PC-3 (cell line): ENCODE measurements around the gene CRB1. TPM values are rescaled to one million over a fixed set of nuclear protein-coding genes. Genes with fewer than 3 reads are reported as not detected.
A peak's percentile ranks its signal among the peaks of the same experiment; 100 is the strongest.

Experiments used
- ATAC-seq: fragments of 200-7000 bp; cut with Tn5 transposase; 2 replicates; pipeline ENCODE4 v1.9.1; 2020; ENCODE audit warnings: mild to moderate bottlenecking, moderate library complexity
- BruUV-seq: library from RNA; stranded (reverse); fragments of 400-500 nt; replicated peaks from 2 replicates; lab custom pipeline; 2021; lab: Mats Ljungman, UMichigan
- CTCF ChIA-PET: fragments of 300-600 bp; sonication (Branson Sonifier 250); formaldehyde crosslinking; loops from one replicate; lab custom pipeline; 2022; ENCODE audit warnings: antibody characterized with exemption; lab: Charles Lee
- POLR2A ChIA-PET: fragments of 300-600 bp; sonication (Branson Sonifier 250); formaldehyde crosslinking; loops from one replicate; lab custom pipeline; 2022; ENCODE audit warnings: antibody characterized with exemption; ENCODE audit not compliant: unreplicated experiment; lab: Charles Lee
- DNase-seq: peaks from one replicate; pipeline ENCODE4 v3.0.0-alpha.2; 2015
- H2AFZ ChIP-seq: fragments of 300-600 bp; sonication (generic); 2 replicates; pipeline ENCODE4 v1.6.0; 2016; ENCODE audit warnings: antibody characterized with exemption, low read length
- H3F3A ChIP-seq: fragments of 300-600 bp; sonication (generic); one replicate; pipeline ENCODE4 v1.6.0; 2017; ENCODE audit warnings: antibody characterized with exemption, low read length, control low read depth, mild to moderate bottlenecking; ENCODE audit not compliant: unreplicated experiment
- H3K27ac ChIP-seq: fragments of 300-600 bp; sonication (generic); 2 replicates; pipeline ENCODE4 v1.5.1; 2016; ENCODE audit warnings: mild to moderate bottlenecking, low read length
- H3K27me3 ChIP-seq: fragments of 300-600 bp; sonication (generic); 2 replicates; pipeline ENCODE4 v1.6.1; 2016; ENCODE audit warnings: low read length, mixed read lengths
- H3K36me3 ChIP-seq: fragments of 300-600 bp; sonication (generic); 2 replicates; pipeline ENCODE4 v1.6.1; 2016; ENCODE audit warnings: low read depth, mixed run types, low read length, mixed read lengths
- H3K4me1 ChIP-seq: fragments of 300-600 bp; sonication (generic); 2 replicates; pipeline ENCODE4 v1.5.1; 2016; ENCODE audit warnings: low read length; ENCODE audit not compliant: insufficient read depth
- H3K4me2 ChIP-seq: fragments of 300-600 bp; sonication (generic); 2 replicates; pipeline ENCODE4 v1.6.0; 2016; ENCODE audit warnings: low read length
- H3K4me3 ChIP-seq: fragments of 300-600 bp; sonication (generic); 2 replicates; pipeline ENCODE4 v1.5.1; 2016; ENCODE audit warnings: mild to moderate bottlenecking, low read length, mixed read lengths
- H3K79me2 ChIP-seq: fragments of 300-600 bp; sonication (generic); 2 replicates; pipeline ENCODE4 v1.6.1; 2017; ENCODE audit warnings: low read length, mixed read lengths
- H3K9ac ChIP-seq: fragments of 300-600 bp; sonication (generic); 2 replicates; pipeline ENCODE4 v1.6.0; 2016; ENCODE audit warnings: mild to moderate bottlenecking, low read length
- H3K9me2 ChIP-seq: fragments of 300-600 bp; sonication (generic); replicated peaks from 2 replicates; pipeline ENCODE4 v1.6.1; 2016; ENCODE audit warnings: mixed run types, low read length, mixed read lengths
- H3K9me3 ChIP-seq: fragments of 300-600 bp; sonication (generic); 2 replicates; pipeline ENCODE4 v1.6.1; 2016; ENCODE audit warnings: low read length, mixed read lengths
- H4K20me1 ChIP-seq: fragments of 300-600 bp; sonication (generic); 2 replicates; pipeline ENCODE4 v1.6.1; 2016; ENCODE audit warnings: low read length, mixed read lengths
- EZH2 ChIP-seq: fragments of 300-600 bp; sonication (generic); IDR thresholded peaks from one replicate; pipeline ENCODE4 v1.6.1; 2017; ENCODE audit warnings: antibody characterized with exemption, mild to moderate bottlenecking, low read length; ENCODE audit not compliant: unreplicated experiment
- EZH2phosphoT487 ChIP-seq: fragments of 300-600 bp; sonication (generic); IDR thresholded peaks from 2 replicates; pipeline ENCODE4 v1.6.1; 2018; ENCODE audit warnings: mild to moderate bottlenecking, antibody characterized with exemption, low read length, borderline replicate concordance
- intact Hi-C: fragments of 100-400 bp; cut with micrococcal nuclease; formaldehyde crosslinking; loops from 2 replicates; pipeline ENCODE4 v1.9.0; 2023
- total RNA-seq: library from RNA; depleted of rRNA; stranded (reverse); fragments of >200 nt; gene quantifications from 2 replicates; pipeline ENCODE4 v1.2.3, GENCODE V29; 2014
- TF ChIP-seq, protein P1 (sequence below): fragments of 300-600 bp; sonication (generic); conservative IDR thresholded peaks from 2 replicates; pipeline ENCODE4 v1.5.1; 2017; ENCODE audit warnings: antibody characterized with exemption, low read depth, mild to moderate bottlenecking, low read length

The CRB1 gene
- total RNA-seq, 1 experiment from 2014 or later = 0.07 TPM

DNA sequence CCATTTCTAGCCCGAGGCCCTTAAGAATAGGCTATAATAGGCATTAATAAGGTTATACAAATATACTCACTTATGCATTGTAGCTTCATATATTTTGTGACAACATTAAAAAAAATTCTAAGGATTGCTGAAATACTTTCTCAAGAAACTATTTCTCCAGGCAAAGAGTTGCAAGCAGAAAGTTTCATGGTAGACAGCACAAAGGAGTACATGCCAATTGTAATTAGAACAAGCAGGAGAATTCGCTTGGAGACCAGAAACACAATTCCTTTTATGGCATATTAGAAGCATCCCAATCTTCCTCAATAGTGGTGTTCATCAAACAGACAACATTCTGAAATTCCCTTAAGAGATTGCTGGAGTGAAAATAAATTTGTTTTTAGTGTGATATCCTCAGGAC, 122.8 kb downstream of the CRB1 start:
- ATAC-seq = no peak
- TF ChIP-seq EZH2phosphoT487 = no peak
- TF ChIP-seq, protein P1, sequence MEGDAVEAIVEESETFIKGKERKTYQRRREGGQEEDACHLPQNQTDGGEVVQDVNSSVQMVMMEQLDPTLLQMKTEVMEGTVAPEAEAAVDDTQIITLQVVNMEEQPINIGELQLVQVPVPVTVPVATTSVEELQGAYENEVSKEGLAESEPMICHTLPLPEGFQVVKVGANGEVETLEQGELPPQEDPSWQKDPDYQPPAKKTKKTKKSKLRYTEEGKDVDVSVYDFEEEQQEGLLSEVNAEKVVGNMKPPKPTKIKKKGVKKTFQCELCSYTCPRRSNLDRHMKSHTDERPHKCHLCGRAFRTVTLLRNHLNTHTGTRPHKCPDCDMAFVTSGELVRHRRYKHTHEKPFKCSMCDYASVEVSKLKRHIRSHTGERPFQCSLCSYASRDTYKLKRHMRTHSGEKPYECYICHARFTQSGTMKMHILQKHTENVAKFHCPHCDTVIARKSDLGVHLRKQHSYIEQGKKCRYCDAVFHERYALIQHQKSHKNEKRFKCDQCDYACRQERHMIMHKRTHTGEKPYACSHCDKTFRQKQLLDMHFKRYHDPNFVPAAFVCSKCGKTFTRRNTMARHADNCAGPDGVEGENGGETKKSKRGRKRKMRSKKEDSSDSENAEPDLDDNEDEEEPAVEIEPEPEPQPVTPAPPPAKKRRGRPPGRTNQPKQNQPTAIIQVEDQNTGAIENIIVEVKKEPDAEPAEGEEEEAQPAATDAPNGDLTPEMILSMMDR = no peak
- no peak for TF ChIP-seq EZH2
- Histone ChIP-seq H3K79me2 (no peaks in the 10 kb centered on the region), H2AFZ (no peak overlapping the region), H3K36me3 (no peaks in the 10 kb centered on the region), H3K27me3 (peaks cover 5% of the 10 kb centered on the region; the same call in 1 of the 2 replicates), H3K4me1 (no peaks in the 10 kb centered on the region), H3K27ac (no peak overlapping the region), H3K9me3 (no peaks in the 10 kb centered on the region), H3K4me3 (no peak overlapping the region), H3K9ac (no peak overlapping the region), H3K9me2 (no peaks in the 10 kb centered on the region), H4K20me1 (no peaks in the 10 kb centered on the region), H3K4me2 (no peak overlapping the region), H3F3A (no peaks in the 10 kb centered on the region)
- POLR2A ChIA-PET = no interaction called here
- intact Hi-C loops = loop anchor here (10.0 kb wide), 1 partner anchor 114 kb away; no protein-coding TSS in a partner anchor
- no peak for DNase-seq
- BruUV-seq = no TSS peak
- CTCF ChIA-PET = interaction anchor here (0.6 kb wide), 1 partner anchor 166 kb away, joined by 4 read pairs; no protein-coding TSS in a partner anchor

DNA sequence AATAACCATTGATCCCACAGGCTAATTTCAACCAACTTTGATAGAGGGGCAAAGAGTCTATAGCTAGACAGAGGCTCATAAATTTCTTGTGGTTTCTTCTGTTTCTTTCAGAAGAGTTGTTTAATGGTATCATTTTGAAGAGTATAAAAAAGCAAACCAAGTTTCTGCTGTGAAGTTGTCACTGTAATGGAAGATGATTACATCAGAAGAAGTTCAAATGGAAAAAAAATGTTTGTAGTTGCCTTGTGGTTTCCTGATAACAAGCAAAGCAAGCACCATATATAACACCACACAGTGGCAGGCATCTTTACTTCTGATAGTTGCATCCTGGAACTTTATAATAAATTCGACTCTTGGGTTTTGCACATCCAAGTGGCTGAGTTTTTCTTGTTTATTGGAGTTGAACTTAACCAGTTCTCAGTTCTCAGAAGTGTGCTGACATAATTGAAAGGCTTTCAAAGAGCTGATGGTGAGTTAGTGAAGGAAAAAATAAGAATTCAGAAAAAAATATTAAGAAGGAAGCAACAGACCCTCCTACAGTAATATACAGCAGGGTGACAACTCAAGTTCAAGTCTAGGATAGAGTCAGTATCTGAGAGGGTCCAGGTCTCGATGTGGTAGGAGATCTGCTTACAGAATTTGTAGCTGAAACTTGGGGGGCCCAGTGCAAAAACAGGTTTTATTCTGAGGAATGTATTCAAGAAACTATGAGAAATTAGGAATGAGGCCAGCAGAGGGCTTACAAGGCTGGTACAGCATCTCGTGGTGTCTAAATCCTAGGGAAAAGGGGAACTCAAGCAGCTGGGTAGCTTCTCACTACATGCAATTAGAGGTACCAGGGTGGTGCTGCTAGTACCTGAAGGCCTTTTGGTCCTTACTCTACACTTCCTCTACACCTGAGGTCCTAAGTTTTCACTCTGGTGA, 123.5 kb downstream of the CRB1 start:
- Histone ChIP-seq H3K27me3 (peaks cover under 1% of the 10 kb centered on the region; the same call in 1 of the 2 replicates), H4K20me1 (no peaks in the 10 kb centered on the region), H3K9me3 (no peaks in the 10 kb centered on the region), H3K4me2 (no peak overlapping the region), H3K9ac (no peak overlapping the region), H3K27ac (no peak overlapping the region), H3F3A (no peaks in the 10 kb centered on the region), H3K36me3 (no peaks in the 10 kb centered on the region), H2AFZ (no peak overlapping the region), H3K4me1 (no peaks in the 10 kb centered on the region), H3K4me3 (no peak overlapping the region), H3K79me2 (no peaks in the 10 kb centered on the region), H3K9me2 (no peaks in the 10 kb centered on the region)
- BruUV-seq = no TSS peak
- ChIA-PET CTCF (interaction anchor here (0.5 to 0.6 kb wide), 3 partner anchors 72 to 377 kb away, joined by 3 to 6 read pairs (median 4); no protein-coding TSS in a partner anchor), POLR2A (no interaction called here)
- intact Hi-C loops = loop anchor here (10.0 kb wide), 1 partner anchor 113 kb away; no protein-coding TSS in a partner anchor
- TF ChIP-seq EZH2 (no peak), EZH2phosphoT487 (no peak)
- TF ChIP-seq, protein P1 = 0 out of 2 replicates have a peak, but pooled peaks have one; percentile 12
- ATAC-seq (no peak), DNase-seq (no peak)
